ENCODE data around the gene AGBL5. TPM values are rescaled to one million over a fixed set of nuclear protein-coding genes. Genes with fewer than 3 reads are reported as not detected.
A peak's percentile ranks its signal among the peaks of the same experiment; 100 is the strongest.

The AGBL5 gene
- total and polyA plus RNA-seq, 2 of the 13 experiments (the other 11 are each of a cell fraction or from before 2014, with no cell fraction given): 55.9 to 73.3 TPM

- TF ChIP-seq ZNF710 (CRISPR knock-in tag; IDR thresholded peaks at IDR 0.05; ENCODE audit: borderline replicate concordance) (peak; percentile 93), POGZ (CRISPR knock-in tag; IDR thresholded peaks at IDR 0.05) (peak; percentile 82), PITX1 (CRISPR knock-in tag; IDR thresholded peaks at IDR 0.05) (peak; percentile 86), ZNF550 (CRISPR knock-in tag; IDR thresholded peaks at IDR 0.05; ENCODE audit: borderline replicate concordance) (no peak; the same call in 1 of the 2 replicates), ZNF891 (CRISPR knock-in tag; IDR thresholded peaks at IDR 0.05) (peak; percentile 8; the same call in 1 of the 2 replicates), THAP11 (CRISPR knock-in tag; IDR thresholded peaks at IDR 0.05) (peak; percentile 96), MEIS1 (CRISPR knock-in tag; IDR thresholded peaks at IDR 0.05; ENCODE audit: borderline replicate concordance) (no peak; the same call in 1 of the 2 replicates), ISL2 (CRISPR knock-in tag; IDR thresholded peaks at IDR 0.05) (peak; percentile 93), ZNF784 (CRISPR knock-in tag; IDR thresholded peaks at IDR 0.05; ENCODE audit: borderline replicate concordance) (peak; percentile 88), PRMT3 (CRISPR knock-in tag; IDR thresholded peaks at IDR 0.05; ENCODE audit: borderline replicate concordance, low read depth) (peak; percentile 23; the same call in 1 of the 2 replicates), ZNF605 (CRISPR knock-in tag; IDR thresholded peaks at IDR 0.05) (peak; percentile 89), GFI1 (CRISPR knock-in tag; IDR thresholded peaks at IDR 0.05; ENCODE audit: borderline replicate concordance) (peak; percentile 17; the same call in 1 of the 2 replicates), E2F1 (CRISPR knock-in tag; IDR thresholded peaks at IDR 0.05) (0 out of 2 replicates have a peak, but pooled peaks have one; percentile 17), ZFP41 (CRISPR knock-in tag; IDR thresholded peaks at IDR 0.05; ENCODE audit: borderline replicate concordance) (peak; percentile 98), PHF5A (CRISPR knock-in tag; IDR thresholded peaks at IDR 0.05; ENCODE audit: low read depth, unreplicated experiment) (peak; percentile 89), POLR2G (IDR thresholded peaks at IDR 0.05; ENCODE audit: low read depth, low read length) (peak; percentile 68; the same call in 1 of the 2 replicates), TP53 (CRISPR knock-in tag; conservative IDR thresholded peaks at IDR 0.05) (0 out of 2 replicates have a peak, but pooled peaks have one; percentile 81), FLYWCH1 (CRISPR knock-in tag; IDR thresholded peaks at IDR 0.05) (no peak), BRD4 (CRISPR knock-in tag; IDR thresholded peaks at IDR 0.05) (peak; percentile 96)
- TF ChIP-seq, protein P1, sequence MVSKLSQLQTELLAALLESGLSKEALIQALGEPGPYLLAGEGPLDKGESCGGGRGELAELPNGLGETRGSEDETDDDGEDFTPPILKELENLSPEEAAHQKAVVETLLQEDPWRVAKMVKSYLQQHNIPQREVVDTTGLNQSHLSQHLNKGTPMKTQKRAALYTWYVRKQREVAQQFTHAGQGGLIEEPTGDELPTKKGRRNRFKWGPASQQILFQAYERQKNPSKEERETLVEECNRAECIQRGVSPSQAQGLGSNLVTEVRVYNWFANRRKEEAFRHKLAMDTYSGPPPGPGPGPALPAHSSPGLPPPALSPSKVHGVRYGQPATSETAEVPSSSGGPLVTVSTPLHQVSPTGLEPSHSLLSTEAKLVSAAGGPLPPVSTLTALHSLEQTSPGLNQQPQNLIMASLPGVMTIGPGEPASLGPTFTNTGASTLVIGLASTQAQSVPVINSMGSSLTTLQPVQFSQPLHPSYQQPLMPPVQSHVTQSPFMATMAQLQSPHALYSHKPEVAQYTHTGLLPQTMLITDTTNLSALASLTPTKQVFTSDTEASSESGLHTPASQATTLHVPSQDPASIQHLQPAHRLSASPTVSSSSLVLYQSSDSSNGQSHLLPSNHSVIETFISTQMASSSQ (IDR thresholded peaks at IDR 0.05; ENCODE audit: low read depth): peak; percentile 89
- TF ChIP-seq, protein P1 (CRISPR knock-in tag; IDR thresholded peaks at IDR 0.05; ENCODE audit: borderline replicate concordance): peak; percentile 95
Measured at GRCh38 chr2:27095745-27096651, 44.5 kb downstream of the AGBL5 start (continued).

Measured in HepG2 (cell line).